Measurements from ENCODE around the gene PHYKPL.

GRCh38 chr5:178209334-178210072 lies 23.1 kb downstream of the PHYKPL start:
- TF ChIP-seq POLR2AphosphoS5 (IDR thresholded peaks at IDR 0.05) (no peak), POLR2A (IDR thresholded peaks at IDR 0.05) (no peak), EP300 (IDR thresholded peaks at IDR 0.05) (no peak)
- TF ChIP-seq, protein P1, sequence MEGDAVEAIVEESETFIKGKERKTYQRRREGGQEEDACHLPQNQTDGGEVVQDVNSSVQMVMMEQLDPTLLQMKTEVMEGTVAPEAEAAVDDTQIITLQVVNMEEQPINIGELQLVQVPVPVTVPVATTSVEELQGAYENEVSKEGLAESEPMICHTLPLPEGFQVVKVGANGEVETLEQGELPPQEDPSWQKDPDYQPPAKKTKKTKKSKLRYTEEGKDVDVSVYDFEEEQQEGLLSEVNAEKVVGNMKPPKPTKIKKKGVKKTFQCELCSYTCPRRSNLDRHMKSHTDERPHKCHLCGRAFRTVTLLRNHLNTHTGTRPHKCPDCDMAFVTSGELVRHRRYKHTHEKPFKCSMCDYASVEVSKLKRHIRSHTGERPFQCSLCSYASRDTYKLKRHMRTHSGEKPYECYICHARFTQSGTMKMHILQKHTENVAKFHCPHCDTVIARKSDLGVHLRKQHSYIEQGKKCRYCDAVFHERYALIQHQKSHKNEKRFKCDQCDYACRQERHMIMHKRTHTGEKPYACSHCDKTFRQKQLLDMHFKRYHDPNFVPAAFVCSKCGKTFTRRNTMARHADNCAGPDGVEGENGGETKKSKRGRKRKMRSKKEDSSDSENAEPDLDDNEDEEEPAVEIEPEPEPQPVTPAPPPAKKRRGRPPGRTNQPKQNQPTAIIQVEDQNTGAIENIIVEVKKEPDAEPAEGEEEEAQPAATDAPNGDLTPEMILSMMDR (IDR thresholded peaks at IDR 0.05): no peak
